GM12891 (cell line): ENCODE data around the gene ZNF793.

Experiments used
- PAX5 ChIP-seq: IDR thresholded peaks from 2 replicates; pipeline ENCODE4 v1.6.1; 2011; ENCODE audit warnings: low read length, moderate library complexity, mild to moderate bottlenecking; ENCODE audit not compliant: insufficient read depth, severe bottlenecking
- POLR2A ChIP-seq: IDR thresholded peaks from 2 replicates; pipeline ENCODE4 v1.6.1; 2011; ENCODE audit warnings: low read depth, low read length, control low read depth
- POLR2AphosphoS5 ChIP-seq: IDR thresholded peaks from 2 replicates; pipeline ENCODE4 v1.6.1; 2011; ENCODE audit warnings: low read depth, low read length, control low read depth
- POU2F2 ChIP-seq: IDR thresholded peaks from 2 replicates; pipeline ENCODE4 v1.6.1; 2011; ENCODE audit warnings: low read depth, mild to moderate bottlenecking, control low read depth, low read length, moderate library complexity
- SPI1 ChIP-seq: IDR thresholded peaks from 2 replicates; pipeline ENCODE4 v1.6.1; 2011; ENCODE audit warnings: low read depth, low read length, control low read depth
- TAF1 ChIP-seq: IDR thresholded peaks from 2 replicates; pipeline ENCODE4 v1.6.1; 2011; ENCODE audit warnings: low read depth, low read length, control low read depth

GRCh38 chr19:37484406-37485168 is 22.2 kb upstream of the ZNF793 start:
- TF ChIP-seq POLR2A: no peak
- TF ChIP-seq POLR2AphosphoS5: no peak
- TF ChIP-seq TAF1: no peak
- no peak for TF ChIP-seq POU2F2
- no peak for TF ChIP-seq SPI1
- TF ChIP-seq PAX5: no peak
